Loucy (cell line): ENCODE results near the gene SRBD1.

Experiments
- H2AFZ ChIP-seq: fragments of 200-600 bp; sonication (generic); 2 replicates; pipeline ENCODE4 v1.6.0; 2016; ENCODE audit warnings: antibody characterized with exemption, mild to moderate bottlenecking, low read length, moderate library complexity
- H3F3A ChIP-seq: fragments of 200-600 bp; 2 replicates; pipeline ENCODE4 v1.6.0; 2016; ENCODE audit warnings: antibody characterized with exemption, low read depth, mild to moderate bottlenecking
- H3K27me3 ChIP-seq: fragments of 200-600 bp; sonication (generic); 2 replicates; pipeline ENCODE4 v1.6.1; 2014; ENCODE audit warnings: low read length, mild to moderate bottlenecking; ENCODE audit not compliant: insufficient read depth, poor library complexity, severe bottlenecking
- H3K36me3 ChIP-seq: fragments of 200-600 bp; sonication (generic); 2 replicates; pipeline ENCODE4 v1.6.1; 2016; ENCODE audit warnings: low read length; ENCODE audit not compliant: insufficient read depth
- H3K4me1 ChIP-seq: fragments of 200-600 bp; sonication (generic); 2 replicates; pipeline ENCODE4 v1.5.1; 2014; ENCODE audit warnings: low read length, mild to moderate bottlenecking; ENCODE audit not compliant: insufficient read depth, poor library complexity, severe bottlenecking
- H3K4me2 ChIP-seq: fragments of 200-600 bp; sonication (generic); 2 replicates; pipeline ENCODE4 v1.6.0; 2014; ENCODE audit warnings: antibody characterized with exemption, low read length, low read depth, mild to moderate bottlenecking; ENCODE audit not compliant: poor library complexity, severe bottlenecking
- H3K4me3 ChIP-seq: fragments of 200-600 bp; sonication (generic); 2 replicates; pipeline ENCODE4 v1.5.1; 2014; ENCODE audit warnings: low read length, mild to moderate bottlenecking, mixed read lengths; ENCODE audit not compliant: poor library complexity, severe bottlenecking
- H3K79me2 ChIP-seq: fragments of 200-600 bp; sonication (generic); 2 replicates; pipeline ENCODE4 v1.6.1; 2014; ENCODE audit warnings: low read length; ENCODE audit not compliant: insufficient read depth
- H3K9ac ChIP-seq: fragments of 200-600 bp; sonication (generic); 2 replicates; pipeline ENCODE4 v1.6.0; 2014; ENCODE audit warnings: mild to moderate bottlenecking, low read depth, low read length, moderate library complexity; ENCODE audit not compliant: poor library complexity, severe bottlenecking
- H3K9me2 ChIP-seq: fragments of 200-600 bp; sonication (generic); replicated peaks from 2 replicates; pipeline ENCODE4 v1.6.1; 2016; ENCODE audit warnings: low read depth, low read length, mixed read lengths
- H3K9me3 ChIP-seq: fragments of 200-600 bp; sonication (generic); 2 replicates; pipeline ENCODE4 v1.6.1; 2014; ENCODE audit warnings: mild to moderate bottlenecking, antibody characterized with exemption, low read length, low read depth; ENCODE audit not compliant: insufficient read depth
- H4K20me1 ChIP-seq: fragments of 200-600 bp; sonication (generic); 2 replicates; pipeline ENCODE4 v1.6.0; 2014; ENCODE audit warnings: antibody characterized with exemption, low read length, mild to moderate bottlenecking; ENCODE audit not compliant: insufficient read depth, poor library complexity, severe bottlenecking
- CTCF ChIP-seq: fragments of 200-600 bp; sonication (generic); conservative IDR thresholded peaks from 2 replicates; pipeline ENCODE4 v1.5.1; 2014; ENCODE audit warnings: mild to moderate bottlenecking, antibody characterized with exemption, low read length
- EZH2phosphoT487 ChIP-seq: fragments of 200-600 bp; IDR thresholded peaks from 2 replicates; pipeline ENCODE4 v1.6.1; 2018; ENCODE audit warnings: antibody characterized with exemption, mild to moderate bottlenecking, moderate library complexity, borderline replicate concordance

SRBD1 gene

GRCh38 chr2:45470531-45470930, 140.5 kb downstream of the SRBD1 start:
- TF ChIP-seq CTCF = no peak
- no peak for TF ChIP-seq EZH2phosphoT487
- peaks cover 3% of the 10 kb centered on the region; the same call in 1 of the 2 replicates for H3K79me2 ChIP-seq
- no peak overlapping the region for H3K4me2 ChIP-seq
- H3K36me3 ChIP-seq = peaks cover 12% of the 10 kb centered on the region; the same call in 1 of the 2 replicates
- no peak overlapping the region for H3K9ac ChIP-seq
- H3K9me3 ChIP-seq = no peaks in the 10 kb centered on the region
- H3F3A ChIP-seq = no peaks in the 10 kb centered on the region
- no peak overlapping the region for H3K4me3 ChIP-seq
- H4K20me1 ChIP-seq = no peaks in the 10 kb centered on the region
- no peak overlapping the region for H2AFZ ChIP-seq
- no peaks in the 10 kb centered on the region for H3K4me1 ChIP-seq
- no peaks in the 10 kb centered on the region for H3K9me2 ChIP-seq
- no peaks in the 10 kb centered on the region for H3K27me3 ChIP-seq

- H3K9ac ChIP-seq = no peak overlapping the region
- H3K79me2 ChIP-seq = peaks cover 3% of the 10 kb centered on the region; the same call in 1 of the 2 replicates
- TF ChIP-seq EZH2phosphoT487 = no peak
- no peak for TF ChIP-seq CTCF
- no peak overlapping the region for H2AFZ ChIP-seq
- H3K9me2 ChIP-seq = no peaks in the 10 kb centered on the region
- no peaks in the 10 kb centered on the region for H3K9me3 ChIP-seq
- H4K20me1 ChIP-seq = no peaks in the 10 kb centered on the region
- H3K4me3 ChIP-seq = no peak overlapping the region
- H3K4me1 ChIP-seq = no peaks in the 10 kb centered on the region
- peaks cover 9% of the 10 kb centered on the region; the same call in 1 of the 2 replicates for H3K36me3 ChIP-seq
- no peak overlapping the region for H3K4me2 ChIP-seq
- no peaks in the 10 kb centered on the region for H3F3A ChIP-seq
- no peaks in the 10 kb centered on the region for H3K27me3 ChIP-seq
Measured at GRCh38 chr2:45469314-45470099, 141.6 kb downstream of the SRBD1 start.

GRCh38 chr2:45468279-45468678, 142.8 kb downstream of the SRBD1 start:
- TF ChIP-seq EZH2phosphoT487 = no peak
- no peak for TF ChIP-seq CTCF
- peaks cover 6% of the 10 kb centered on the region for H4K20me1 ChIP-seq
- H3K4me2 ChIP-seq = no peak overlapping the region
- H3K9ac ChIP-seq = no peak overlapping the region
- no peaks in the 10 kb centered on the region for H3F3A ChIP-seq
- H3K4me1 ChIP-seq = no peaks in the 10 kb centered on the region
- no peaks in the 10 kb centered on the region for H3K9me3 ChIP-seq
- peaks cover 3% of the 10 kb centered on the region; the same call in 1 of the 2 replicates for H3K79me2 ChIP-seq
- H3K27me3 ChIP-seq = no peaks in the 10 kb centered on the region
- H3K9me2 ChIP-seq = no peaks in the 10 kb centered on the region
- no peak overlapping the region for H3K4me3 ChIP-seq
- peaks cover 5% of the 10 kb centered on the region; the same call in 1 of the 2 replicates for H3K36me3 ChIP-seq
- H2AFZ ChIP-seq = no peak overlapping the region
